HepG2 (cell line): ENCODE results near the gene MTHFD1L. TPM values are rescaled to one million over a fixed set of nuclear protein-coding genes. Genes with fewer than 3 reads are reported as not detected.

Experiments used
- ATF7-NPFF ChIP-seq: sonication (generic); formaldehyde crosslinking; IDR thresholded peaks from 2 replicates; pipeline ENCODE4 v1.8.1; 2023; ENCODE audit warnings: mild to moderate bottlenecking, low read depth, missing genetic modification reagents, moderate library complexity
- CBX2 ChIP-seq, 2 experiments: fragments of 200-600 bp in 1 of 2; sonication (generic); formaldehyde crosslinking in 1 of 2; IDR thresholded peaks; 2 replicates each; pipeline versions ENCODE4 v1.7.0 to v1.8.1; 2018 to 2022; ENCODE audit warnings: low read depth in 2 of 2, low read length in 1 of 2, mild to moderate bottlenecking in 1 of 2, missing genetic modification reagents in 1 of 2
- CHCHD3 ChIP-seq: sonication (generic); formaldehyde crosslinking; IDR thresholded peaks from 2 replicates; pipeline ENCODE4 v1.8.0; 2022; ENCODE audit warnings: mild to moderate bottlenecking, missing genetic modification reagents, moderate library complexity
- MBD4 ChIP-seq: IDR thresholded peaks from 2 replicates; pipeline ENCODE4 v1.6.1; 2012; ENCODE audit warnings: low read length, inconsistent platforms, borderline replicate concordance
- MEIS2 ChIP-seq: sonication (generic); formaldehyde crosslinking; IDR thresholded peaks from 2 replicates; pipeline ENCODE4 v1.9.0; 2021; ENCODE audit warnings: mild to moderate bottlenecking, missing genetic modification reagents
- NFE2L2 ChIP-seq: fragments of 150-350 bp; IDR thresholded peaks from 2 replicates; pipeline ENCODE4 v1.6.1; 2014; ENCODE audit warnings: low read length
- NFYB ChIP-seq: sonication (generic); formaldehyde crosslinking; IDR thresholded peaks from 2 replicates; pipeline ENCODE4 v1.4.0; 2020; ENCODE audit warnings: missing genetic modification reagents
- REPIN1 ChIP-seq: sonication (generic); formaldehyde crosslinking; IDR thresholded peaks from 2 replicates; pipeline ENCODE4 v1.8.0; 2022; ENCODE audit warnings: missing genetic modification reagents, low read depth, mild to moderate bottlenecking, borderline replicate concordance
- RNF2 ChIP-seq: fragments of 450-650 bp; conservative IDR thresholded peaks from 2 replicates; pipeline ENCODE4 v1.6.1; 2016; ENCODE audit warnings: low read depth
- RXRB ChIP-seq: IDR thresholded peaks from 2 replicates; pipeline ENCODE4 v1.6.1; 2016; ENCODE audit warnings: borderline replicate concordance, missing genetic modification reagents, missing compliant biosample characterization
- THYN1 ChIP-seq: sonication (generic); formaldehyde crosslinking; IDR thresholded peaks from 2 replicates; pipeline ENCODE4 v1.8.1; 2023; ENCODE audit warnings: low read depth, mild to moderate bottlenecking, moderate library complexity, missing genetic modification reagents, borderline replicate concordance
- TMF1 ChIP-seq: sonication (generic); formaldehyde crosslinking; IDR thresholded peaks from 2 replicates; pipeline ENCODE4 v1.8.1; 2022; ENCODE audit warnings: low read depth, missing genetic modification reagents
- TOE1 ChIP-seq: sonication (generic); formaldehyde crosslinking; IDR thresholded peaks from 2 replicates; pipeline ENCODE4 v1.4.0; 2020; ENCODE audit warnings: mild to moderate bottlenecking, missing genetic modification reagents
- YEATS2 ChIP-seq: sonication (generic); formaldehyde crosslinking; IDR thresholded peaks from 2 replicates; pipeline ENCODE4 v1.4.0; 2020; ENCODE audit warnings: missing genetic modification reagents, borderline replicate concordance
- ZBTB21 ChIP-seq: sonication (generic); formaldehyde crosslinking; IDR thresholded peaks from 2 replicates; pipeline ENCODE4 v1.4.0; 2020; ENCODE audit warnings: missing genetic modification reagents
- ZFAT ChIP-seq: sonication (generic); formaldehyde crosslinking; conservative IDR thresholded peaks from 2 replicates; pipeline ENCODE4 v1.8.1; 2023; ENCODE audit warnings: missing genetic modification reagents, inconsistent platforms
- ZFX ChIP-seq: sonication (generic); formaldehyde crosslinking; IDR thresholded peaks from 2 replicates; pipeline ENCODE4 v1.4.0; 2020; ENCODE audit warnings: mild to moderate bottlenecking, low read depth, missing genetic modification reagents, moderate library complexity
- ZNF280B ChIP-seq: sonication (generic); formaldehyde crosslinking; IDR thresholded peaks from 2 replicates; pipeline ENCODE4 v1.5.0; 2020; ENCODE audit warnings: missing genetic modification reagents, mild to moderate bottlenecking, borderline replicate concordance
- ZNF496 ChIP-seq: sonication (generic); formaldehyde crosslinking; IDR thresholded peaks from 2 replicates; pipeline ENCODE4 v1.8.1; 2023; ENCODE audit warnings: mild to moderate bottlenecking, moderate library complexity, missing genetic modification reagents; ENCODE audit not compliant: insufficient replicate concordance
- ZNF530 ChIP-seq: sonication (generic); formaldehyde crosslinking; IDR thresholded peaks from 2 replicates; pipeline ENCODE4 v1.5.0; 2020; ENCODE audit warnings: low read depth, mild to moderate bottlenecking, missing genetic modification reagents
- ZNF713 ChIP-seq: sonication (generic); formaldehyde crosslinking; IDR thresholded peaks from 2 replicates; pipeline ENCODE4 v1.4.0; 2020; ENCODE audit warnings: mild to moderate bottlenecking, missing genetic modification reagents
- ZNF749 ChIP-seq: sonication (generic); formaldehyde crosslinking; IDR thresholded peaks from 2 replicates; pipeline ENCODE4 v1.8.0; 2022; ENCODE audit warnings: mild to moderate bottlenecking, missing genetic modification reagents, moderate library complexity, borderline replicate concordance
- polyA plus RNA-seq, 8 experiments: library from polyadenylated mRNA; depleted of rRNA in 3 of 8; stranded (reverse) in 7 of 8; unstranded in 1 of 8; fragments of >200 nt; fragmentation: Illumina TruSeq in 4 of 8; extraction: Trizol in 4 of 8; gene quantifications; 2 replicates each; pipeline versions ENCODE4 v1.2.1 to v1.2.3, GENCODE V29; 2011 to 2016; ENCODE audit warnings: low read depth in 4 of 8, missing spikeins in 1 of 8, mixed read lengths in 1 of 8; ENCODE audit not compliant: insufficient read depth in 1 of 8
- total RNA-seq, 5 experiments: library from RNA; depleted of rRNA; stranded (reverse); fragments of >200 nt; fragmentation: Illumina TruSeq; extraction: Trizol; gene quantifications; 2 replicates each; pipeline ENCODE4 v1.2.3, GENCODE V29; 2016; ENCODE audit warnings: low read depth in 1 of 5
- TF ChIP-seq, protein P1 (sequence below): sonication (generic); formaldehyde crosslinking; IDR thresholded peaks from 2 replicates; pipeline ENCODE4 v1.4.0; 2020; ENCODE audit warnings: mild to moderate bottlenecking, missing genetic modification reagents
- TF ChIP-seq, protein P2 (sequence below): IDR thresholded peaks from 2 replicates; pipeline ENCODE4 v1.4.0; 2020; ENCODE audit warnings: mild to moderate bottlenecking, missing genetic modification reagents
- TF ChIP-seq, protein P3 (sequence below): sonication (generic); formaldehyde crosslinking; IDR thresholded peaks from 2 replicates; pipeline ENCODE4 v1.8.1; 2023; ENCODE audit warnings: mild to moderate bottlenecking, missing genetic modification reagents, borderline replicate concordance

The MTHFD1L gene
- total and polyA plus RNA-seq, 2 of the 13 experiments (the other 11 are each of a cell fraction or from before 2014, with no cell fraction given) = 24.0 to 39.6 TPM

DNA sequence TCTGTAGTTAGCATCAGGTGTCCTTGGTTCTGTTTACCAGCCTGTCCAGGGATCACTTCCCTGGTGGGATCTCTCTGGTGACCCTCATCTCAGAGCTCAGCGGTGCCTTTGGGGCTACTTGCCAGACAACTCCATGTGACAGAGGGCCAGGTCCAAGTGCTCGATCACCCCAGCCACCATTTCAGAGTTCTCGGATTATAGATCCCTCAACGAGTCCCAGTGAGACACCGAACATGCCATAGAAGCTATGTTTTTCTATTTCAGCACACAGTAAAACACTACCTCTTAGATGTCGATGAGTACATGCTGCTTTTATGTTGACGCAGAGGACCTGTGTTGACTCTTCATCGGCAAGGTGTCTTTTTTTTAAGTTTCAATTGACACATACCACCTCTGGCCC is 204.1 kb downstream of the MTHFD1L start (continued):
- TF ChIP-seq, protein P1, sequence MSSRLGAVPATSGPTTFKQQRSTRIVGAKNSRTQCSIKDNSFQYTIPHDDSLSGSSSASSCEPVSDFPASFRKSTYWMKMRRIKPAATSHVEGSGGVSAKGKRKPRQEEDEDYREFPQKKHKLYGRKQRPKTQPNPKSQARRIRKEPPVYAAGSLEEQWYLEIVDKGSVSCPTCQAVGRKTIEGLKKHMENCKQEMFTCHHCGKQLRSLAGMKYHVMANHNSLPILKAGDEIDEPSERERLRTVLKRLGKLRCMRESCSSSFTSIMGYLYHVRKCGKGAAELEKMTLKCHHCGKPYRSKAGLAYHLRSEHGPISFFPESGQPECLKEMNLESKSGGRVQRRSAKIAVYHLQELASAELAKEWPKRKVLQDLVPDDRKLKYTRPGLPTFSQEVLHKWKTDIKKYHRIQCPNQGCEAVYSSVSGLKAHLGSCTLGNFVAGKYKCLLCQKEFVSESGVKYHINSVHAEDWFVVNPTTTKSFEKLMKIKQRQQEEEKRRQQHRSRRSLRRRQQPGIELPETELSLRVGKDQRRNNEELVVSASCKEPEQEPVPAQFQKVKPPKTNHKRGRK = no peak
- TF ChIP-seq RXRB (CRISPR knock-in tag) (0 out of 2 replicates have a peak, but pooled peaks have one; percentile 30), ZNF280B (CRISPR knock-in tag) (no peak), ZBTB21 (CRISPR knock-in tag) (no peak), ZNF749 (CRISPR knock-in tag) (no peak), TOE1 (CRISPR knock-in tag) (no peak), ZFX (CRISPR knock-in tag) (no peak), YEATS2 (CRISPR knock-in tag) (no peak), ZFAT (CRISPR knock-in tag) (no peak), NFE2L2 (no peak), MEIS2 (CRISPR knock-in tag) (no peak), THYN1 (CRISPR knock-in tag) (no peak), ZNF530 (CRISPR knock-in tag) (no peak), RNF2 (no peak), TMF1 (no peak), ZNF496 (no peak), CBX2 (IDR thresholded peaks at IDR 0.05; ENCODE audit: low read depth, low read length) (no peak), CBX2 (CRISPR knock-in tag; IDR thresholded peaks at IDR 0.05; ENCODE audit: low read depth) (no peak), MBD4 (no peak), ZNF713 (CRISPR knock-in tag) (no peak), NFYB (CRISPR knock-in tag) (no peak), ATF7-NPFF (CRISPR knock-in tag) (no peak), REPIN1 (CRISPR knock-in tag) (no peak), CHCHD3 (CRISPR knock-in tag) (no peak)
- TF ChIP-seq, protein P2, sequence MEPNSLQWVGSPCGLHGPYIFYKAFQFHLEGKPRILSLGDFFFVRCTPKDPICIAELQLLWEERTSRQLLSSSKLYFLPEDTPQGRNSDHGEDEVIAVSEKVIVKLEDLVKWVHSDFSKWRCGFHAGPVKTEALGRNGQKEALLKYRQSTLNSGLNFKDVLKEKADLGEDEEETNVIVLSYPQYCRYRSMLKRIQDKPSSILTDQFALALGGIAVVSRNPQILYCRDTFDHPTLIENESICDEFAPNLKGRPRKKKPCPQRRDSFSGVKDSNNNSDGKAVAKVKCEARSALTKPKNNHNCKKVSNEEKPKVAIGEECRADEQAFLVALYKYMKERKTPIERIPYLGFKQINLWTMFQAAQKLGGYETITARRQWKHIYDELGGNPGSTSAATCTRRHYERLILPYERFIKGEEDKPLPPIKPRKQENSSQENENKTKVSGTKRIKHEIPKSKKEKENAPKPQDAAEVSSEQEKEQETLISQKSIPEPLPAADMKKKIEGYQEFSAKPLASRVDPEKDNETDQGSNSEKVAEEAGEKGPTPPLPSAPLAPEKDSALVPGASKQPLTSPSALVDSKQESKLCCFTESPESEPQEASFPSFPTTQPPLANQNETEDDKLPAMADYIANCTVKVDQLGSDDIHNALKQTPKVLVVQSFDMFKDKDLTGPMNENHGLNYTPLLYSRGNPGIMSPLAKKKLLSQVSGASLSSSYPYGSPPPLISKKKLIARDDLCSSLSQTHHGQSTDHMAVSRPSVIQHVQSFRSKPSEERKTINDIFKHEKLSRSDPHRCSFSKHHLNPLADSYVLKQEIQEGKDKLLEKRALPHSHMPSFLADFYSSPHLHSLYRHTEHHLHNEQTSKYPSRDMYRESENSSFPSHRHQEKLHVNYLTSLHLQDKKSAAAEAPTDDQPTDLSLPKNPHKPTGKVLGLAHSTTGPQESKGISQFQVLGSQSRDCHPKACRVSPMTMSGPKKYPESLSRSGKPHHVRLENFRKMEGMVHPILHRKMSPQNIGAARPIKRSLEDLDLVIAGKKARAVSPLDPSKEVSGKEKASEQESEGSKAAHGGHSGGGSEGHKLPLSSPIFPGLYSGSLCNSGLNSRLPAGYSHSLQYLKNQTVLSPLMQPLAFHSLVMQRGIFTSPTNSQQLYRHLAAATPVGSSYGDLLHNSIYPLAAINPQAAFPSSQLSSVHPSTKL (CRISPR knock-in tag) = peak; percentile 63
- TF ChIP-seq, protein P3, sequence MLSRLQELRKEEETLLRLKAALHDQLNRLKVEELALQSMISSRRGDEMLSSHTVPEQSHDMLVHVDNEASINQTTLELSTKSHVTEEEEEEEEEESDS (CRISPR knock-in tag) = no peak
